GM23248 (cell line): ENCODE results near the gene KCNH6. TPM values are rescaled to one million over a fixed set of nuclear protein-coding genes. Genes with fewer than 3 reads are reported as not detected.

ENCODE experiments used
- DNase-seq: peaks from one replicate; pipeline ENCODE4 v3.0.0-alpha.2; 2015
- H2AFZ ChIP-seq: fragments of 200-600 bp; sonication (generic); 2 replicates; pipeline ENCODE4 v1.6.1; 2016; ENCODE audit warnings: antibody characterized with exemption
- H3F3A ChIP-seq: fragments of 200-600 bp; sonication (generic); 2 replicates; pipeline ENCODE4 v1.6.1; 2016; ENCODE audit warnings: mild to moderate bottlenecking, antibody characterized with exemption, mixed run types; ENCODE audit not compliant: insufficient read depth
- H3K27ac ChIP-seq: fragments of 200-600 bp; sonication (generic); 2 replicates; pipeline ENCODE4 v1.5.1; 2016; ENCODE audit warnings: mild to moderate bottlenecking
- H3K27me3 ChIP-seq: fragments of 200-600 bp; sonication (generic); replicated peaks from 2 replicates; pipeline ENCODE4 v1.6.1; 2016; ENCODE audit warnings: mild to moderate bottlenecking; ENCODE audit not compliant: insufficient read depth
- H3K36me3 ChIP-seq: fragments of 200-600 bp; sonication (generic); 2 replicates; pipeline ENCODE4 v1.6.1; 2016; ENCODE audit warnings: low read depth, mild to moderate bottlenecking
- H3K4me1 ChIP-seq: fragments of 200-600 bp; sonication (generic); 2 replicates; pipeline ENCODE4 v1.6.1; 2016; ENCODE audit warnings: mild to moderate bottlenecking; ENCODE audit not compliant: insufficient read depth
- H3K4me2 ChIP-seq: fragments of 200-600 bp; sonication (generic); one replicate; pipeline ENCODE4 v1.6.1; 2016; ENCODE audit warnings: mild to moderate bottlenecking; ENCODE audit not compliant: unreplicated experiment
- H3K4me3 ChIP-seq: fragments of 200-600 bp; sonication (generic); 2 replicates; pipeline ENCODE4 v1.5.1; 2016; ENCODE audit warnings: mild to moderate bottlenecking
- H3K79me2 ChIP-seq: fragments of 200-600 bp; sonication (generic); 2 replicates; pipeline ENCODE4 v1.6.1; 2016; ENCODE audit warnings: mild to moderate bottlenecking; ENCODE audit not compliant: insufficient read depth
- H3K9ac ChIP-seq: fragments of 200-600 bp; sonication (generic); 2 replicates; pipeline ENCODE4 v1.6.1; 2016; ENCODE audit warnings: mild to moderate bottlenecking
- H3K9me2 ChIP-seq: fragments of 200-600 bp; sonication (generic); 2 replicates; pipeline ENCODE4 v1.6.1; 2016; ENCODE audit warnings: mixed run types, mild to moderate bottlenecking, moderate library complexity; ENCODE audit not compliant: insufficient read depth
- H3K9me3 ChIP-seq: fragments of 200-600 bp; sonication (generic); one replicate; pipeline ENCODE4 v1.6.1; 2017; ENCODE audit warnings: low read depth
- H4K20me1 ChIP-seq: fragments of 200-600 bp; sonication (generic); 2 replicates; pipeline ENCODE4 v1.6.0; 2016; ENCODE audit not compliant: insufficient read depth
- EZH2 ChIP-seq: fragments of 200-600 bp; sonication (generic); IDR thresholded peaks from 2 replicates; pipeline ENCODE4 v1.6.1; 2018; ENCODE audit warnings: antibody characterized with exemption, mild to moderate bottlenecking; ENCODE audit not compliant: insufficient read depth, poor library complexity, severe bottlenecking
- EZH2phosphoT487 ChIP-seq: fragments of 200-600 bp; sonication (generic); IDR thresholded peaks from 2 replicates; pipeline ENCODE4 v1.6.1; 2018; ENCODE audit warnings: antibody characterized with exemption, moderate library complexity, mild to moderate bottlenecking, low read depth; ENCODE audit not compliant: insufficient read depth
- WGBS, 2 experiments: methylation state at CpG; one replicate each; pipeline ENCODE4 v1.1.6; 2015 to 2017; ENCODE audit warnings: low lambda C conversion rate in 2 of 2, low coverage in 1 of 2; ENCODE audit errors: missing lambda C conversion rate in 2 of 2; 5-methylcytosine and 5-hydroxymethylcytosine counted together
- in situ Hi-C: fragments of 300-500 bp; cut with MboI; formaldehyde crosslinking; loops from 2 replicates; pipeline ENCODE4 v1.15.0; 2020
- polyA plus RNA-seq: library from polyadenylated mRNA; unstranded; fragments of >200 nt; fragmentation: Nextera tagmentation; extraction: Ambion mirVana; gene quantifications from 2 replicates; pipeline ENCODE4 v1.2.1, GENCODE V29; 2016
- small RNA-seq: library from RNA; depleted of rRNA; stranded (forward); fragments of <200 nt; gene quantifications from one replicate; pipeline ENCODE3, GENCODE V24; 2014; ENCODE audit warnings: low read depth, low replicate concordance
- total RNA-seq: library from RNA; depleted of rRNA; stranded (reverse); fragments of >200 nt; shearing (Covaris generic); gene quantifications from 2 replicates; pipeline ENCODE4 v1.2.3, GENCODE V29; 2014; rRNA removed

The KCNH6 gene
- total and polyA plus RNA-seq, 2 experiments from 2014 or later = not detected

DNA sequence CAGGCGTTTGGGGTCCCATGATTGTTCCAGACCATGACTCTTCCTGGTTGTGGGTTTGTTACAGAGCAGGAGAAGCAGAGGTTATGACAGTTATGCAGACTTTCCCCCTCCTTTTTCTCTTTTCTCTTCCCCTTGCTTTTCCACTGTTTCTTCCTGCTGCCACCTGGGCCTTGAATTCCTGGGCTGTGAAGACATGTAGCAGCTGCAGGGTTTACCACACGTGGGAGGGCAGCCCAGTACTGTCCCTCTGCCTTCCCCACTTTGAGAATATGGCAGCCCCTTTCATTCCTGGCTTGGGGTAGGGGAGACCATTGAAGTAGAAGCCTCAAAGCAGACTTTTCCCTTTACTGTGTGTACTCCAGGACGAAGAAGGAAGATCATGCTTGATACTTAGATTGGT, 69.6 kb downstream of the KCNH6 start:
- no peak overlapping the region for H3K4me3 ChIP-seq
- no peak overlapping the region for H3K4me2 ChIP-seq
- no peak overlapping the region for H3K27ac ChIP-seq
- H3K9me3 ChIP-seq = no peaks in the 10 kb centered on the region
- peaks cover 8% of the 10 kb centered on the region; the same call in 1 of the 2 replicates for H3K79me2 ChIP-seq
- H2AFZ ChIP-seq = no peak overlapping the region
- 43 to 52% methylated on average over 3 of the region's 3 CpGs for WGBS, 2 experiments
- H3K36me3 ChIP-seq = peaks cover 25% of the 10 kb centered on the region
- no peaks in the 10 kb centered on the region for H3F3A ChIP-seq
- in situ Hi-C loops = no loop called here
- DNase-seq = no peak
- H3K4me1 ChIP-seq = no peaks in the 10 kb centered on the region
- no peak overlapping the region for H3K9ac ChIP-seq
- no peaks in the 10 kb centered on the region for H4K20me1 ChIP-seq
- TF ChIP-seq EZH2 (no peak), EZH2phosphoT487 (no peak)
- no peaks in the 10 kb centered on the region for H3K27me3 ChIP-seq
- no peaks in the 10 kb centered on the region for H3K9me2 ChIP-seq

- no peak overlapping the region for H3K9ac ChIP-seq
- no peak overlapping the region for H3K4me2 ChIP-seq
- H3K9me3 ChIP-seq = no peaks in the 10 kb centered on the region
- in situ Hi-C loops = no loop called here
- H3F3A ChIP-seq = no peaks in the 10 kb centered on the region
- H3K36me3 ChIP-seq = peaks cover 18% of the 10 kb centered on the region
- no peak for DNase-seq
- H3K4me3 ChIP-seq = no peak overlapping the region
- no peaks in the 10 kb centered on the region for H3K27me3 ChIP-seq
- WGBS, 2 experiments = 95 to 99% methylated on average over 3 of the region's 3 CpGs
- TF ChIP-seq EZH2phosphoT487 = no peak
- TF ChIP-seq EZH2 = no peak
- peaks cover 1% of the 10 kb centered on the region for H3K4me1 ChIP-seq
- peaks cover 6% of the 10 kb centered on the region for H3K79me2 ChIP-seq
- no peaks in the 10 kb centered on the region for H3K9me2 ChIP-seq
- no peaks in the 10 kb centered on the region for H4K20me1 ChIP-seq
- no peak overlapping the region for H2AFZ ChIP-seq
- no peak overlapping the region for H3K27ac ChIP-seq
Measured at GRCh38 chr17:63595132-63595531, 72.0 kb downstream of the KCNH6 start.

Small RNA genes within 50 kb of the gene (small RNA-seq; reads per million reads assigned to genes)
- not detected for gene RNU6-288P

Other genes with a start within 250 kb of the KCNH6 start
- 10.7 and 15.9 TPM in 2 replicates for gene CYB561, start 77.1 kb upstream of the KCNH6 start, total RNA-seq
- 18.4 and 19.1 TPM in 2 replicates for gene CYB561, start 77.1 kb upstream of the KCNH6 start, polyA plus RNA-seq
- gene ACE, start 46.3 kb upstream of the KCNH6 start, total RNA-seq = 3.2 and 3.4 TPM in 2 replicates
- 1.6 and 2.2 TPM in 2 replicates for gene ACE, start 46.3 kb upstream of the KCNH6 start, polyA plus RNA-seq
- gene DCAF7, start 27.1 kb downstream of the KCNH6 start, total RNA-seq = 21.2 and 21.6 TPM in 2 replicates
- gene DCAF7, start 27.1 kb downstream of the KCNH6 start, polyA plus RNA-seq = 38.2 and 38.4 TPM in 2 replicates
- gene TACO1, start 77.5 kb downstream of the KCNH6 start, total RNA-seq = 7.9 and 16.4 TPM in 2 replicates
- 22.3 and 23.8 TPM in 2 replicates for gene TACO1, start 77.5 kb downstream of the KCNH6 start, polyA plus RNA-seq
- gene MAP3K3, start 99.1 kb downstream of the KCNH6 start, total RNA-seq = 36.7 and 49.3 TPM in 2 replicates
- 8.6 and 12.2 TPM in 2 replicates for gene MAP3K3, start 99.1 kb downstream of the KCNH6 start, polyA plus RNA-seq
- gene LIMD2, start 176.8 kb downstream of the KCNH6 start, total RNA-seq = 9.1 and 14.0 TPM in 2 replicates
- 13.6 and 15.8 TPM in 2 replicates for gene LIMD2, start 176.8 kb downstream of the KCNH6 start, polyA plus RNA-seq
- gene STRADA, start 218.4 kb downstream of the KCNH6 start, total RNA-seq = 13.9 and 15.7 TPM in 2 replicates
- gene STRADA, start 218.4 kb downstream of the KCNH6 start, polyA plus RNA-seq = 21.6 and 22.3 TPM in 2 replicates